GM12875 (cell line): ENCODE results near the gene ARHGAP21.

Source experiments
- H3K4me3 ChIP-seq: one replicate; pipeline ENCODE4 v1.5.1; 2011; ENCODE audit warnings: low read depth, low read length, control low read depth
- TF ChIP-seq, protein P1 (sequence below): IDR thresholded peaks from 2 replicates; pipeline ENCODE4 v1.5.1; 2011; ENCODE audit warnings: low read depth, mild to moderate bottlenecking, control low read depth, inconsistent platforms, low read length, moderate library complexity, borderline replicate concordance; ENCODE audit not compliant: insufficient read depth

The ARHGAP21 gene

DNA sequence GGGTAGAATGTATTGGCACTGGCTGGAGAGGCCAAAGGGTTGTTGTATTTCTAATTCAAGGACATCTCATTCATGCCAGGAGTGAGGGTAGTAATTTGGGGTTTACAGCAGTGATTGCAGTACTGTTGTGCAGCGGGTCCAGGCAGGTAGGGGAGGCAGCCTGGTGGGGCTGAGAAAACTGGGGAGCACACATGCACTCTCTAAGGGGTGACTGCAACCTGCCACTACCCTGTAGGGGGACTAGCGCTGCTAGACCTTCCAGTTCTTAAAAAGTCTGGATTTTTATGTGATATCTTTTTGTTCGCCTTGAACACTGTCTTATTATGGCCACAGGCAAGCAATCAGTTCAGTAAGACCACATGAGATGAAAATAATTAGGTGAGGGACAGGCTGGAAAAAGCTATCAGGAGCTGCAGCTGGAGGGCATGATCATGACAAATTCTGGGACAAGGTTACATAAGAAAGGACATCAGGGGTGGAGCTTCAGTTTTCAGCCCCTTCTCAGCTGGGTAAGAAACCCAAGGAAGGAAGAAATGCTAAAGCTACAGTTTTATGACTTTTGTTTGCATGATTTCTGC is 149.0 kb downstream of the ARHGAP21 start:
- no peak overlapping the region for H3K4me3 ChIP-seq
- TF ChIP-seq, protein P1, sequence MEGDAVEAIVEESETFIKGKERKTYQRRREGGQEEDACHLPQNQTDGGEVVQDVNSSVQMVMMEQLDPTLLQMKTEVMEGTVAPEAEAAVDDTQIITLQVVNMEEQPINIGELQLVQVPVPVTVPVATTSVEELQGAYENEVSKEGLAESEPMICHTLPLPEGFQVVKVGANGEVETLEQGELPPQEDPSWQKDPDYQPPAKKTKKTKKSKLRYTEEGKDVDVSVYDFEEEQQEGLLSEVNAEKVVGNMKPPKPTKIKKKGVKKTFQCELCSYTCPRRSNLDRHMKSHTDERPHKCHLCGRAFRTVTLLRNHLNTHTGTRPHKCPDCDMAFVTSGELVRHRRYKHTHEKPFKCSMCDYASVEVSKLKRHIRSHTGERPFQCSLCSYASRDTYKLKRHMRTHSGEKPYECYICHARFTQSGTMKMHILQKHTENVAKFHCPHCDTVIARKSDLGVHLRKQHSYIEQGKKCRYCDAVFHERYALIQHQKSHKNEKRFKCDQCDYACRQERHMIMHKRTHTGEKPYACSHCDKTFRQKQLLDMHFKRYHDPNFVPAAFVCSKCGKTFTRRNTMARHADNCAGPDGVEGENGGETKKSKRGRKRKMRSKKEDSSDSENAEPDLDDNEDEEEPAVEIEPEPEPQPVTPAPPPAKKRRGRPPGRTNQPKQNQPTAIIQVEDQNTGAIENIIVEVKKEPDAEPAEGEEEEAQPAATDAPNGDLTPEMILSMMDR = no peak

DNA sequence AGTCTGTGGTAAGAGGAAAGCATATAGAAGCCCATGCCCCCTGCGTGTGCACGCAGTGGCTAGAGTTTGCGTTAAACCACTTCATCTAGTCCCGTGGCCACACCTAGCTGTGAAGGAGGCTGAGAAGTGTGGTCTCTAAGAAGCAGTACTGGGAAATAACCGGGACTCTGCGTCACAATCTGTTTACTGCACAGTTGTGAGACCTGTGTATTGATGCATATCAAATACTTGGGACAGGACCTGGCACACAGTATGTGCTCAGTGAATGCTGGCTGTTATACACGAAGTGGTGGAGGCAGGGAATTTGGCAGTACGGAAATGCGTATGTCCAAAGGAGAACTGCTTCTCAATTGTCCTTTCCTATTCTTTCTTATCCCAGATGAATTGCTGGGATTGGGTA is 149.5 kb downstream of the ARHGAP21 start:
- H3K4me3 ChIP-seq = no peak overlapping the region
- TF ChIP-seq, protein P1 = no peak

DNA sequence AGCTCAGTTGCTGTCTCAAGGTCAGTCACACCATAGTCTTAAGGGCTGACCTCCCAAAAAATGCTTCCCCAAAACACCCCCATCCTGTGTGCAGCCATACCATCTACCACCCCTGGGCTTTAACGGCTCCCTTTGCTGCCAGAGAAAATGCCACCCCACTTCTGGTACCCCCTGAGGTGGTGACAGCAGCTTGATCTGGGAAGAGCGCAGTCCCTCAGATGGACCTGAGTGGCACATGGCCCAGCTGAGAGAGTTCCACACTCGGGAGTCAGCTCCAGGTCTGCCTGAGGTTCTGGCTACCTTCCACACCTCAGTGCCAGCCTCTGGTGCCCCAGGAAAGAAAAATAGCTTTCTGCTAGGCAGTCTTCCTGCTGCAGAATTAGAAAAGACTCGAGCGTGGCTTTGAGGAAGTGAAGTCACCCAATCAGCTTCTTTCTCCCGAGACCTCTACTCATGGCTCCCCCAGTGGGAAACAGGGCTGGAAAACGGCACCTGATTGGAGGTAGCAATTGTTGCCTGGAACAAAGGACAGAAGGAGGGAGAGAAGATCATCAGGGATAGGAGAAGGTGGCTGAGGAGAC is 151.7 kb downstream of the ARHGAP21 start:
- H3K4me3 ChIP-seq = no peak overlapping the region
- TF ChIP-seq, protein P1 = no peak

DNA sequence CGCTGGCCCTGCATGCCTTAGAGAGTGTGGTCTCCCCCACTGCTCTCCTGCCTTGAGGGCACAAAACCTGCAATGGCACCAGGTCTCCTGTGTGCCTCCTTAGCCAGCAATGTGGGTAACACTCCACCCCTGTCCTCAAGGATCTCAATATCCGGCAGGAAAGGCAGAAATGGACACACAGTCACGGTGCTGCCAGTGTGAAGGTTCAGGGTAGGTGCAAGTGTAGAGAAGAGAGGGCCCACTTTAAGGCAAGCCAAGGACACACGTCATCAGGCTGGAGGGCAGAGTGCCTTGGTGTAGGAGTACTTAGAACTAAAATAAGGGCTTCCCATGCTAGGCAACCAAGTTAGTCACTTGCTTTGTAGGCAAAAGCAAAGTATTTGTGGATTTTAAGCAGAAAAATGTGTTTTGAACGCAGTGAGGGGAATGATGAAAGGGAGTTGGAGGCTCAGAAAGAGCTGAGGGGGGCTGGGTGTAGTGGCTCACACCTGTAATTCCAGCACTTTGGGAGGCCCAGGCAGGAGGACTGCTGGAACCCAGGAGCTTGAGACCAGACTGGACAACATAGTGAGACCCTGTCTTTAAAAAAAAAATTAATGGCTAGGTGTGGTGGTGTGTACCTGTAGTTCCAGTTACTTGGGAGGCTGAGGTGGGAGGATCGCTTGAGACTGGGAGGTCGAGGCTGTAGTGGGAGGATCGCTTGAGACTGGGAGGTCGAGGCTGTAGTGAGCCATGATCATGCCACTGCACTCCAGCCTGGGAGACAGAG is 152.8 kb downstream of the ARHGAP21 start:
- TF ChIP-seq, protein P1 = no peak
- H3K4me3 ChIP-seq = no peak overlapping the region

DNA sequence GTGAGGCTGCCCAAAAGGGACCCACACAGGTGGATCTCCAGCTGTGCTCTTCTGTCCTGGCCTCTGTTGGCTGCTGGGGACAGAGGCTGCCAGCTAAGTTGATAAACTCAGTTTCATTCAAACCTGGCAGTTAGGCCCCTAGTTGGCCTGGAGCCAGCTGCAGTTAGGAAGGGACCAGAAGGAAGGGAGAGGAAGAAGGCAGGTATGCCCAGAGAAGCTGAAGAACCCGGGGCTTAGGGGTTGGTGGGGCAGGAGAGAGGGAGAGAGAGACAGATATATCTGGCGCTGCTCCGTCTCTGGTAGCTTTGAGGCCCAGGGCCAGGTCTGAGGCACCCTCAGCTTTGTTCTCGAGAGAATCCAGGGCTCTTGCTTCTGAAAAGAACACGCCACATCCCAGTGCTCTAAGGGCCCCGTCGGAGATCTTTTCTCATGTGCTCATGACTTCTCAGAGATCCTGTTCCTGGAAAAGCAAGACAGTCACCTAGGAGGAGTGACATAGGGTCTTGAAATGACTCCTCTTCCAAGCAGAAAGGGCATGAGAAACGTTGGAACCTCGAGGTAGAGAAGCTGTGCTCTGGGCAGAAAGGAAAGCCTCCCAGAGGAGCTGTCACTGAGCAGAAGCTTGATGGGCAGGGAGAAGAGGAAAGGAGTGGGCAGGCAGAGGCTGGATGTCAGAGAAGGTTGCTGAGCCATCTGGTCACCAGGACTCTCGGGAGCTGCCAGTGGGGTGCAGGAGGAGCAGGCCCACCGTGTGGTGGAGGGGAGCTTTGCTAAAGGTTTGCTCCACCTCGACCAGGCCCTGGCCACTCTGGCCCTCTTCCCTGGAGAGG is 153.6 kb downstream of the ARHGAP21 start:
- TF ChIP-seq, protein P1 = no peak
- H3K4me3 ChIP-seq = no peak overlapping the region

DNA sequence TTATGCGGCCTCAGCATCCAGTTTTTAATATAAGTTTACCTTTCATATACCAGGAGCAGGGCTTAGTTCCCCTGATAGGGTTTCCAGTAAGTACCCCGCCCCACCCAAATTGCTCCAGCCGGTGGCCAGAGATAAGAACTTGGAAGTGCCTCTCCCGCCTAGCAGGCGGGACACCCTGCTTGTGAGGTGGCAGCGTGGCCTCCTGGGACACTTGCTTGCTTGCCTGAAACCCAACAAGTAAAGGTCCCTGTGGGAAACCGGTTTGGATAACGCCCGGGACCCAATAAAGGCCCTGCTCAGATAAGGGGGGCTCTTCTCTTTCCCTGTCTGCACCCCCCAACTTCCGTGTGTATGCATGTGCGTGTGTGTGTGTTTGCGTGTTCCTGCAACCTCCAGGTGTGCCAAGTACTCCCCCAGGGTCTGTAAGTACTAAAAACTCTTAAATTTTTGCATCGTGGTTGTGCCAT is 154.3 kb downstream of the ARHGAP21 start:
- no peak overlapping the region for H3K4me3 ChIP-seq

More for the DNA sequence above, 154.3 kb downstream of the ARHGAP21 start:
- TF ChIP-seq, protein P1 = no peak
